Endodermal cell (in vitro differentiated cells): ENCODE measurements around the gene ANKRD66. TPM values are rescaled to one million over a fixed set of nuclear protein-coding genes. Genes with fewer than 3 reads are reported as not detected.

ENCODE experiments used
- DNase-seq: peaks from one replicate; pipeline ENCODE4 v3.0.0-alpha.2; 2017
- H3K27ac ChIP-seq: 2 replicates; pipeline ENCODE4 v1.5.1; 2013; ENCODE audit warnings: mild to moderate bottlenecking, low read depth, low read length, moderate library complexity
- H3K27me3 ChIP-seq: 2 replicates; pipeline ENCODE4 v1.6.1; 2013; ENCODE audit warnings: mild to moderate bottlenecking, low read length, moderate library complexity; ENCODE audit not compliant: insufficient read depth, control insufficient read depth, poor library complexity, severe bottlenecking
- H3K36me3 ChIP-seq: 2 replicates; pipeline ENCODE4 v1.7.0; 2013; ENCODE audit warnings: mild to moderate bottlenecking, low read length, moderate library complexity; ENCODE audit not compliant: control insufficient read depth, insufficient read depth
- H3K4me1 ChIP-seq: one replicate; pipeline ENCODE4 v1.7.0; 2013; ENCODE audit warnings: low read length; ENCODE audit not compliant: control insufficient read depth, insufficient read depth
- H3K4me3 ChIP-seq: 2 replicates; pipeline ENCODE4 v1.5.1; 2013; ENCODE audit warnings: mild to moderate bottlenecking, low read length, moderate library complexity
- H3K9ac ChIP-seq: 2 replicates; pipeline ENCODE4 v1.6.1; 2013; ENCODE audit warnings: mild to moderate bottlenecking, low read length, moderate library complexity; ENCODE audit not compliant: poor library complexity, severe bottlenecking; ENCODE audit errors: extremely low read depth
- H3K9me3 ChIP-seq: 2 replicates; pipeline ENCODE4 v1.6.1; 2013; ENCODE audit warnings: mild to moderate bottlenecking, low read length, moderate library complexity; ENCODE audit not compliant: control insufficient read depth
- H3K27ac Mint-ChIP-seq: 2 replicates; pipeline ENCODE4 v1.8.0; 2020; ENCODE audit warnings: mixed read lengths
- H3K27me3 Mint-ChIP-seq: 2 replicates; pipeline ENCODE4 v1.8.0; 2021; ENCODE audit warnings: mild to moderate bottlenecking, mixed read lengths; ENCODE audit not compliant: insufficient read depth
- H3K36me3 Mint-ChIP-seq: 2 replicates; pipeline ENCODE4 v1.8.0; 2020; ENCODE audit warnings: low read depth, mixed read lengths
- H3K4me1 Mint-ChIP-seq: 2 replicates; pipeline ENCODE4 v1.8.0; 2020; ENCODE audit warnings: mixed read lengths
- H3K4me3 Mint-ChIP-seq: 2 replicates; pipeline ENCODE4 v1.8.0; 2020; ENCODE audit warnings: mild to moderate bottlenecking, moderate library complexity, mixed read lengths
- H3K9me3 Mint-ChIP-seq: 2 replicates; pipeline ENCODE4 v1.8.0; 2020; ENCODE audit warnings: mild to moderate bottlenecking, mixed read lengths
- WGBS, 2 experiments: methylation state at CpG; one replicate each; pipeline versions ENCODE4 v1.1.5 to v1.1.7; 2013; ENCODE audit warnings: missing lambda C conversion rate in 2 of 2, mixed read lengths in 1 of 2; ENCODE audit not compliant: insufficient coverage in 1 of 2, insufficient read length in 1 of 2; 5-methylcytosine and 5-hydroxymethylcytosine counted together
- total RNA-seq, 2 donors: library from RNA; stranded (reverse); fragmentation: NEBNext Ultra II Directional in 1 of 2; extraction: Animal tissue kit (Norgen Biotek cat#: 25700) in 1 of 2; gene quantifications; 2 replicates in 1 of 2; 3 replicates in 1 of 2; pipeline ENCODE4 v1.2.1, GENCODE V29; 2021
- TF ChIP-seq, protein P1 (sequence below): fragments of 200-600 bp; sonication (generic); conservative IDR thresholded peaks from 2 replicates; pipeline ENCODE4 v1.5.0; 2021; ENCODE audit warnings: antibody characterized with exemption, mild to moderate bottlenecking

ANKRD66 gene
- total RNA-seq, 2 donors from 2014 or later, result not detected

DNA sequence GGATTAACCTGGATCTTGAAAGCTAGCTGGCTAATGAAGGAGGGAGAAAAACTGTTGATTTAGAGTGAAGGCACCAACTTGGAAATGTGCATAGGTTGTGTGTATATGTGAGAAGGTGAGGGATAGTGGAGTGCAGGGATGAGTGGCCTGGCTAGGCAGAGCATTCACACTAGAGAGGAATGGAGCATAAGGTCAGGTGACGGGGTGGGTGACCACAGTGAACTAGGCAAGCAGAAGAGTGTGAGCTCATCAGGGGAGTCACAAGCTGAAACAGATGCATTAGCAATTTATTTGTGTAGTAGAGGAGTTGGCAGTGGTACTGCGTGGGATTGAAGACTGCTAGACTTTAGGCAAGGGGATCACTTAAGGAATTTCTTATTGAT lies 10.5 kb downstream of the ANKRD66 start:
- Histone ChIP-seq H3K9me3 (no peaks in the 10 kb centered on the region), H3K4me1 (no peaks in the 10 kb centered on the region), H3K27me3 (no peaks in the 10 kb centered on the region), H3K36me3 (no peaks in the 10 kb centered on the region), H3K27ac (no peak overlapping the region), H3K9ac (no peak overlapping the region), H3K4me3 (no peak overlapping the region)
- H3K36me3 Mint-ChIP-seq, result no peaks in the 10 kb centered on the region
- WGBS, 2 experiments, result 93 to 100% methylated on average over 2 of the region's 2 CpGs
- H3K9me3 Mint-ChIP-seq, result no peaks in the 10 kb centered on the region
- no peaks in the 10 kb centered on the region for H3K27me3 Mint-ChIP-seq
- DNase-seq, result no peak
- TF ChIP-seq, protein P1, sequence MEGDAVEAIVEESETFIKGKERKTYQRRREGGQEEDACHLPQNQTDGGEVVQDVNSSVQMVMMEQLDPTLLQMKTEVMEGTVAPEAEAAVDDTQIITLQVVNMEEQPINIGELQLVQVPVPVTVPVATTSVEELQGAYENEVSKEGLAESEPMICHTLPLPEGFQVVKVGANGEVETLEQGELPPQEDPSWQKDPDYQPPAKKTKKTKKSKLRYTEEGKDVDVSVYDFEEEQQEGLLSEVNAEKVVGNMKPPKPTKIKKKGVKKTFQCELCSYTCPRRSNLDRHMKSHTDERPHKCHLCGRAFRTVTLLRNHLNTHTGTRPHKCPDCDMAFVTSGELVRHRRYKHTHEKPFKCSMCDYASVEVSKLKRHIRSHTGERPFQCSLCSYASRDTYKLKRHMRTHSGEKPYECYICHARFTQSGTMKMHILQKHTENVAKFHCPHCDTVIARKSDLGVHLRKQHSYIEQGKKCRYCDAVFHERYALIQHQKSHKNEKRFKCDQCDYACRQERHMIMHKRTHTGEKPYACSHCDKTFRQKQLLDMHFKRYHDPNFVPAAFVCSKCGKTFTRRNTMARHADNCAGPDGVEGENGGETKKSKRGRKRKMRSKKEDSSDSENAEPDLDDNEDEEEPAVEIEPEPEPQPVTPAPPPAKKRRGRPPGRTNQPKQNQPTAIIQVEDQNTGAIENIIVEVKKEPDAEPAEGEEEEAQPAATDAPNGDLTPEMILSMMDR, result no peak
- H3K27ac Mint-ChIP-seq, result no peak overlapping the region
- H3K4me3 Mint-ChIP-seq, result no peak overlapping the region
- no peaks in the 10 kb centered on the region for H3K4me1 Mint-ChIP-seq

DNA sequence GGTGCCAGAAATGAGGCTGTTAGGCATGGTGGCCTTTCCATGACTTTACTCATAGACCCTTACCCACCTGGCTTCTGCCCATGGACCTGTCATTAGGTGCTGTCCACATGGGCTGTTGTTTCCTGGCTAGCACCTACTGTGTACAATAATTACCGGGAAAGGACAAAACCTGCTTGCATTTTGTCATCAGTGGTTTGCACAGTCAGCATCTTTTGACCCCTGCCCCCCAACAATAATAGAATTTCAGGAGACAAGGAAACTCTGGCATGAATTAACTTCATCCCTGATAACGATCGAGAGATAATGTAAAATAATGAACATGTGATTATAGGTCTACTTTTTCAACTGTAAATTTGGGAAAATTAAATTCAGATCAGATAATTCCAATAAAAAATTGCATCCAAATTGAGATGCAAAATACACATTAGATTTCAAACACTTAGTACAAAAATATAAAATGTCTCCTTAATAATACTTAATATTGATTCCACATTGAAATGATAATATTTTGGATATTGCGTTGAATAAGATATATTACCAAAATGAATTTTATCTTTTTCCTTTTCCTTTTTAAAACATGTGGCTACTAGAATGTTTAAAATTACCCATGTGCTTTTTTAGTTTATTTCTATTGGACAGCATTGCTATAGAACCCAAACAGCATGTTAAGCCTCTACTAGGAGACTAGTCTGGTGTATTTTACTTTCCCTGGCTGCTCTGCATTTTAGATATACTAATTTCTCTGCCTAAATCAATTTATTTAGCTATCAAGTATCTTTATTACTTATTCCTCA lies 12.4 kb downstream of the ANKRD66 start:
- H3K4me1 Mint-ChIP-seq, result no peaks in the 10 kb centered on the region
- 86 to 100% methylated on average over 1 to 3 of the region's 4 CpGs for WGBS, 2 experiments
- H3K27ac Mint-ChIP-seq, result no peak overlapping the region
- DNase-seq, result no peak
- H3K27me3 ChIP-seq, result no peaks in the 10 kb centered on the region
- no peaks in the 10 kb centered on the region for H3K36me3 ChIP-seq
- H3K4me3 ChIP-seq, result no peak overlapping the region
- no peak overlapping the region for H3K27ac ChIP-seq
- TF ChIP-seq, protein P1, result no peak
- no peak overlapping the region for H3K4me3 Mint-ChIP-seq
- no peaks in the 10 kb centered on the region for H3K9me3 Mint-ChIP-seq
- H3K27me3 Mint-ChIP-seq, result no peaks in the 10 kb centered on the region
- no peaks in the 10 kb centered on the region for H3K4me1 ChIP-seq
- no peak overlapping the region for H3K9ac ChIP-seq
- H3K36me3 Mint-ChIP-seq, result no peaks in the 10 kb centered on the region
- H3K9me3 ChIP-seq, result no peaks in the 10 kb centered on the region

DNA sequence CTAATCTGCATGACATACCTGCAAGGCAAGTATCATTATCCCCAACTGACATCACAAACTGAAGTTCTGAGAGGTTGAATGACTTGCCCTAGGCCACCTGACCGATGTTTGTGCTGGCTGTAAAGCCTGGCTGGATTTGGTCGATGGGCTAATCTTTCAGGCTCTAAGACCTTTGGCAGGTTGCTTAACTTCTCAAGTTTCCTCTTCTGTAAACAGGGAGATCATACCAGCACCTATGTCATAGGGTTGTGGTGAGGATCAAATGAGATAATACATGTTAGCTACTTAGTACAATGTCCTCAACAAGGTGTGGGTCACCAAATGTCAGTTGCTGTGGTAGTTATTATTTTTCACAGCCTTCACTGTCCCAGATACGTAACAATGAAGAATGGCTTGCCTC lies 14.2 kb downstream of the ANKRD66 start:
- Histone ChIP-seq H3K9ac (no peak overlapping the region), H3K4me1 (no peaks in the 10 kb centered on the region), H3K27ac (no peak overlapping the region), H3K4me3 (no peak overlapping the region), H3K9me3 (no peaks in the 10 kb centered on the region), H3K27me3 (no peaks in the 10 kb centered on the region), H3K36me3 (no peaks in the 10 kb centered on the region)
- Mint-ChIP-seq H3K4me1 (no peaks in the 10 kb centered on the region), H3K9me3 (no peaks in the 10 kb centered on the region), H3K36me3 (no peaks in the 10 kb centered on the region), H3K4me3 (no peak overlapping the region), H3K27ac (no peak overlapping the region), H3K27me3 (no peaks in the 10 kb centered on the region)
- TF ChIP-seq, protein P1, result no peak
- no peak for DNase-seq
- 91 to 100% methylated on average over 3 of the region's 3 CpGs for WGBS, 2 experiments
